Peyer's patch (tissue), 4 donors: ENCODE results near the gene TGFBI.

Experiments used
- CTCF ChIP-seq, 6 experiments: fragments of 450-650 bp in 4 of 6; fragments of 200-600 bp in 2 of 6; sonication (generic) in 1 of 6; IDR thresholded peaks; one replicate each; pipeline ENCODE4 v1.5.1; 2017 to 2019; ENCODE audit warnings: antibody characterized with exemption in 6 of 6, mild to moderate bottlenecking in 3 of 6, moderate library complexity in 1 of 6
- POLR2A ChIP-seq, 2 donors: fragments of 450-650 bp; IDR thresholded peaks; one replicate each; pipeline ENCODE4 v1.5.1; 2017; ENCODE audit warnings: antibody characterized with exemption in 2 of 2, mild to moderate bottlenecking in 2 of 2, moderate library complexity in 2 of 2

GRCh38 chr5:136006164-136006563 is 22.6 kb upstream of the TGFBI start:
- TF ChIP-seq CTCF (IDR thresholded peaks at IDR 0.05) (no peak), POLR2A (IDR thresholded peaks at IDR 0.05) (no peak)
